B cell (primary cell): Measurements from ENCODE around the gene ITGB6. TPM values are rescaled to one million over a fixed set of nuclear protein-coding genes. Genes with fewer than 3 reads are reported as not detected.

Experiments
- ATAC-seq: fragments of 200-7000 bp; cut with Tn5 transposase; one replicate; pipeline ENCODE4 v1.10.0; 2021; ENCODE audit warnings: low read depth, mild to moderate bottlenecking, moderate number of reproducible peaks, moderate library complexity
- CTCF ChIA-PET: fragments of 350-600 bp; sonication (Branson Sonifier 250); formaldehyde crosslinking; loops from one replicate; lab custom pipeline; 2021; ENCODE audit warnings: antibody characterized with exemption, inconsistent platforms; lab: Charles Lee
- POLR2A ChIA-PET: fragments of 350-600 bp; sonication (Branson Sonifier 250); formaldehyde crosslinking; loops from one replicate; lab custom pipeline; 2021; ENCODE audit warnings: antibody characterized with exemption; lab: Charles Lee
- DNase-seq: peaks from one replicate; pipeline ENCODE4 v3.0.0; 2013
- H2AFZ ChIP-seq: 2 replicates; pipeline ENCODE4 v1.6.1; 2012; ENCODE audit warnings: mild to moderate bottlenecking, low read depth, low read length; ENCODE audit not compliant: insufficient read depth, poor library complexity, severe bottlenecking
- H3K27ac ChIP-seq, 2 donors: 1 replicate in 1 of 2; 2 replicates in 1 of 2; pipeline ENCODE4 v1.5.1; 2012 to 2013; ENCODE audit warnings: low read length in 2 of 2, mild to moderate bottlenecking in 2 of 2, moderate library complexity in 1 of 2
- H3K27me3 ChIP-seq, 4 experiments: fragments of 200-600 bp in 1 of 4; sonication (generic) in 1 of 4; replicated peaks in 1 of 4; 1 replicate in 2 of 4; 2 replicates in 2 of 4; pipeline versions ENCODE4 v1.6.1 to v1.7.0; 2013 to 2016; ENCODE audit warnings: low read length in 3 of 4, mild to moderate bottlenecking in 2 of 4, mixed read lengths in 1 of 4, moderate library complexity in 1 of 4; ENCODE audit not compliant: insufficient read depth in 4 of 4, control insufficient read depth in 3 of 4; ENCODE audit errors: control extremely low read depth in 1 of 4
- H3K36me3 ChIP-seq, 2 experiments: replicated peaks in 1 of 2; 1 replicate in 1 of 2; 2 replicates in 1 of 2; pipeline versions ENCODE4 v1.6.1 to v1.7.1; 2013; ENCODE audit warnings: low read length in 1 of 2; ENCODE audit not compliant: insufficient read depth in 2 of 2, control insufficient read depth in 1 of 2; ENCODE audit errors: control extremely low read depth in 1 of 2, extremely low read depth in 1 of 2
- H3K4me1 ChIP-seq, 2 donors: fragments of 200-600 bp in 1 of 2; sonication (generic) in 1 of 2; 1 replicate in 1 of 2; 2 replicates in 1 of 2; pipeline versions ENCODE4 v1.5.1 to v1.6.1; 2013 to 2017; ENCODE audit warnings: low read length in 2 of 2; ENCODE audit not compliant: control insufficient read depth in 2 of 2, insufficient read depth in 2 of 2
- H3K4me2 ChIP-seq: replicated peaks from 2 replicates; pipeline ENCODE3; 2012; ENCODE audit warnings: mild to moderate bottlenecking, low read depth, low read length; ENCODE audit not compliant: poor library complexity, severe bottlenecking
- H3K4me3 ChIP-seq, 5 experiments: fragments of 200-600 bp in 1 of 5; sonication (generic) in 1 of 5; 1 replicate in 3 of 5; 2 replicates in 2 of 5; pipeline versions ENCODE4 v1.5.1 to v1.7.0; 2011 to 2016; ENCODE audit warnings: low read length in 4 of 5, mild to moderate bottlenecking in 4 of 5, low read depth in 2 of 5, control low read depth in 1 of 5, moderate library complexity in 1 of 5; ENCODE audit not compliant: insufficient read depth in 1 of 5; ENCODE audit errors: control extremely low read depth in 1 of 5, extremely low read depth in 1 of 5
- H3K79me2 ChIP-seq: fragments of 200-600 bp; sonication (generic); one replicate; pipeline ENCODE4 v1.6.0; 2016; ENCODE audit warnings: low read length; ENCODE audit not compliant: control insufficient read depth, insufficient read depth
- H3K9ac ChIP-seq: fragments of 200-600 bp; sonication (generic); 2 replicates; pipeline ENCODE4 v1.6.1; 2017; ENCODE audit warnings: mild to moderate bottlenecking, low read length, moderate library complexity
- H3K9me3 ChIP-seq, 3 donors: one replicate each; pipeline versions ENCODE4 v1.6.1 to v1.7.1; 2013; ENCODE audit warnings: low read length in 2 of 3; ENCODE audit not compliant: control insufficient read depth in 2 of 3, insufficient read depth in 1 of 3; ENCODE audit errors: control extremely low read depth in 1 of 3
- H4K20me1 ChIP-seq: 2 replicates; pipeline ENCODE4 v1.6.0; 2012; ENCODE audit warnings: mild to moderate bottlenecking, low read length; ENCODE audit not compliant: insufficient read depth, control insufficient read depth, poor library complexity, severe bottlenecking
- H3K27ac Mint-ChIP-seq: one replicate; pipeline ENCODE4 v1.8.0; 2021; ENCODE audit warnings: mixed read lengths
- H3K27me3 Mint-ChIP-seq: one replicate; pipeline ENCODE4 v1.8.0; 2021; ENCODE audit warnings: mixed read lengths
- H3K4me1 Mint-ChIP-seq: one replicate; pipeline ENCODE4 v1.8.0; 2021; ENCODE audit warnings: mixed read lengths
- H3K4me3 Mint-ChIP-seq: one replicate; pipeline ENCODE4 v1.8.0; 2021; ENCODE audit warnings: mixed read lengths
- H3K9me3 Mint-ChIP-seq: one replicate; pipeline ENCODE4 v1.8.0; 2022; ENCODE audit warnings: mixed read lengths; ENCODE audit not compliant: insufficient read depth
- EZH2 ChIP-seq: IDR thresholded peaks from 2 replicates; pipeline ENCODE4 v1.6.1; 2012; ENCODE audit warnings: borderline replicate concordance, low read depth, mild to moderate bottlenecking, moderate library complexity, low read length; ENCODE audit not compliant: insufficient read depth, poor library complexity, severe bottlenecking
- WGBS: methylation state at CpG from one replicate; pipeline ENCODE4 v1.1.5; 2013; ENCODE audit warnings: missing lambda C conversion rate; ENCODE audit not compliant: insufficient coverage; 5-methylcytosine and 5-hydroxymethylcytosine counted together
- intact Hi-C: fragments of 100-400 bp; cut with micrococcal nuclease; formaldehyde crosslinking; loops from one replicate; pipeline ENCODE4 v1.10.0; 2022
- polyA plus RNA-seq: library from polyadenylated mRNA; depleted of rRNA; stranded (reverse); fragments of >200 nt; gene quantifications from 2 replicates; pipeline ENCODE4 v1.2.3, GENCODE V29; 2012
- total RNA-seq, 2 donors: library from RNA; stranded (reverse); fragments of 120-200 nt in 1 of 2; gene quantifications; 1 replicate in 1 of 2; 2 replicates in 1 of 2; pipeline versions ENCODE4 v1.2.3 to v1.2.4, GENCODE V29; 2013 to 2022
- TF ChIP-seq, protein P1 (sequence below): fragments of 200-600 bp; IDR thresholded peaks from one replicate; pipeline ENCODE4 v1.8.0; 2022; ENCODE audit warnings: antibody characterized with exemption, mild to moderate bottlenecking

Gene ITGB6
- total and polyA plus RNA-seq, 2 donors (not counting 1 experiment from before 2014, with no cell fraction given): not detected

DNA sequence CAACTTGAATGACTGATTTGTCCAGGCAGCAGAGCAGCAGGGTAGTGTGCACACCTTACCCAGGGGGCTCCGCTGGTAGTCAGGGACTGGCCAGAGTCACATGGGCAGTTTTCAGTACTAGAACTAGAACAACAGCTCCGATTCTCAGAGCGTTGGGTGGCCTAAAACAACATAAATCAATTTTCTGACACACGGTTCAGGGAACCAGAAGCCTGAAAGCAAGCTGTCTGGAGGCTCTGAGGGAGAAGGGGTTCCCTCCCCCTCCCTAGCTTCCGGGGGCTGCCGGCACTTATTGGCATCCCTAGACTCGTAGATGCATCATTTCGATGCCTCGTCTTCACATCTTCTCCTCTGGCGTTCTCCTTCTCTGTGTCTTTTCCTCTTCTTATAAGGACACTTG, 13.4 kb upstream of the ITGB6 start:
- WGBS: 86% methylated on average over 7 of the region's 10 CpGs
- H3K27ac Mint-ChIP-seq: no peak overlapping the region

DNA sequence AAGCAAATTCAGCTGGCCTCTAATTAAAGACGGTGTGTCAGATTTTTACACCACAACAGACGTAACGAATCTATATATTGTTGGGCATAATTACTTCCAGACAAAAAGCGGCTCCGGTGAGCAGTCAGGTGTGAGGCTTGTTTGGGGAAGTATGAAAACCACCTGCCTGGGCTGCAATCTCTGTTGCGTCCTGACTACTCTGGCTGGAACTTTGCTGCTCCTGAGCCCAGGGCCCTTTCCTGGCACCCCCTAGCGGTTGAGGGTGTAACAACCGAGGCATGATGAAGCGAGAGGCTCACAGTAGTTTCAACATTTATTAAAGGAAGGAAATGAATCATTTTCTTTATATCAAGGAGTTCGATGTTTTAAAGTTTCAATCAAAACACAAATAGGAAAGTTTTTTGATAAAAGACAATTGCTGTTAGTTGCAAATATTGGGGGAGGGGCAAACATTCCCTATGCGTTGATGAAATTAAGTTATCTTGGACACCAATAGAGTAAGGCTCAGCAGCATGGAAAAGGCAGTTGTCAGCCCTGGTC, 10.6 kb upstream of the ITGB6 start:
- peak overlapping the region; percentile 41 for H3K4me2 ChIP-seq
- no peak overlapping the region for H3K9ac ChIP-seq
- no peaks in the 10 kb centered on the region for H3K27me3 ChIP-seq
- no peak overlapping the region for H3K27ac ChIP-seq
- no peaks in the 10 kb centered on the region for H3K36me3 ChIP-seq
- H4K20me1 ChIP-seq: no peaks in the 10 kb centered on the region
- intact Hi-C loops: loop anchor here (1.0 kb wide), 2 partner anchors 100 to 1309 kb away; no protein-coding TSS in a partner anchor
- peaks cover 0 to 2% (median 0%) of the 10 kb centered on the region in 3 donors for H3K9me3 ChIP-seq
- peak; percentile 98 for ATAC-seq
- ChIA-PET CTCF (interaction anchor here (0.8 to 4.4 kb wide), 4 partner anchors 60 to 853 kb away, joined by 3 to 24 read pairs (median 4); no protein-coding TSS in a partner anchor), POLR2A (no interaction called here)
- peaks cover 21% of the 10 kb centered on the region for H3K4me1 Mint-ChIP-seq
- no peaks in the 10 kb centered on the region for H3K9me3 Mint-ChIP-seq
- TF ChIP-seq, protein P1, sequence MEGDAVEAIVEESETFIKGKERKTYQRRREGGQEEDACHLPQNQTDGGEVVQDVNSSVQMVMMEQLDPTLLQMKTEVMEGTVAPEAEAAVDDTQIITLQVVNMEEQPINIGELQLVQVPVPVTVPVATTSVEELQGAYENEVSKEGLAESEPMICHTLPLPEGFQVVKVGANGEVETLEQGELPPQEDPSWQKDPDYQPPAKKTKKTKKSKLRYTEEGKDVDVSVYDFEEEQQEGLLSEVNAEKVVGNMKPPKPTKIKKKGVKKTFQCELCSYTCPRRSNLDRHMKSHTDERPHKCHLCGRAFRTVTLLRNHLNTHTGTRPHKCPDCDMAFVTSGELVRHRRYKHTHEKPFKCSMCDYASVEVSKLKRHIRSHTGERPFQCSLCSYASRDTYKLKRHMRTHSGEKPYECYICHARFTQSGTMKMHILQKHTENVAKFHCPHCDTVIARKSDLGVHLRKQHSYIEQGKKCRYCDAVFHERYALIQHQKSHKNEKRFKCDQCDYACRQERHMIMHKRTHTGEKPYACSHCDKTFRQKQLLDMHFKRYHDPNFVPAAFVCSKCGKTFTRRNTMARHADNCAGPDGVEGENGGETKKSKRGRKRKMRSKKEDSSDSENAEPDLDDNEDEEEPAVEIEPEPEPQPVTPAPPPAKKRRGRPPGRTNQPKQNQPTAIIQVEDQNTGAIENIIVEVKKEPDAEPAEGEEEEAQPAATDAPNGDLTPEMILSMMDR: peak; percentile 96
- no peak for TF ChIP-seq EZH2
- 32% methylated on average over 3 of the region's 11 CpGs for WGBS
- H3K79me2 ChIP-seq: no peaks in the 10 kb centered on the region
- H3K4me3 Mint-ChIP-seq: no peak overlapping the region
- no peak overlapping the region for H3K4me3 ChIP-seq
- H3K4me1 ChIP-seq: peaks cover 3 to 8% of the 10 kb centered on the region in 2 donors
- H3K27me3 Mint-ChIP-seq: peaks cover 17% of the 10 kb centered on the region
- peak; percentile 81 for DNase-seq
- H3K27ac Mint-ChIP-seq: no peak overlapping the region
- peak overlapping the region; percentile 12 for H2AFZ ChIP-seq

More for the DNA sequence above, 13.4 kb upstream of the ITGB6 start:
- Mint-ChIP-seq H3K9me3 (no peaks in the 10 kb centered on the region), H3K4me3 (no peak overlapping the region), H3K27me3 (peaks cover 26% of the 10 kb centered on the region), H3K4me1 (peaks cover 10% of the 10 kb centered on the region)
- no peak overlapping the region for H3K9ac ChIP-seq
- no peaks in the 10 kb centered on the region for H3K9me3 ChIP-seq
- H3K27ac ChIP-seq: no peak overlapping the region
- no peaks in the 10 kb centered on the region for H3K79me2 ChIP-seq
- peaks cover 0 to 4% (median 0%) of the 10 kb centered on the region in 4 experiments for H3K27me3 ChIP-seq
- H3K36me3 ChIP-seq: no peaks in the 10 kb centered on the region
- peaks cover 3 to 4% of the 10 kb centered on the region in 2 donors for H3K4me1 ChIP-seq
- DNase-seq: no peak
- no peak overlapping the region for H3K4me3 ChIP-seq
- ChIA-PET CTCF (no interaction called here), POLR2A (no interaction called here)
- no peaks in the 10 kb centered on the region for H4K20me1 ChIP-seq
- no peak overlapping the region for H3K4me2 ChIP-seq
- ATAC-seq: no peak
- intact Hi-C loops: no loop called here
- no peak overlapping the region for H2AFZ ChIP-seq
- TF ChIP-seq, protein P1: no peak
- no peak for TF ChIP-seq EZH2
